ENCODE results near the gene CEP85L. TPM values are rescaled to one million over a fixed set of nuclear protein-coding genes. Genes with fewer than 3 reads are reported as not detected.

The CEP85L gene
- total and polyA plus RNA-seq, 2 of the 13 experiments (the other 11 are each of a cell fraction or from before 2014, with no cell fraction given) = 0.44 to 1.7 TPM

DNA sequence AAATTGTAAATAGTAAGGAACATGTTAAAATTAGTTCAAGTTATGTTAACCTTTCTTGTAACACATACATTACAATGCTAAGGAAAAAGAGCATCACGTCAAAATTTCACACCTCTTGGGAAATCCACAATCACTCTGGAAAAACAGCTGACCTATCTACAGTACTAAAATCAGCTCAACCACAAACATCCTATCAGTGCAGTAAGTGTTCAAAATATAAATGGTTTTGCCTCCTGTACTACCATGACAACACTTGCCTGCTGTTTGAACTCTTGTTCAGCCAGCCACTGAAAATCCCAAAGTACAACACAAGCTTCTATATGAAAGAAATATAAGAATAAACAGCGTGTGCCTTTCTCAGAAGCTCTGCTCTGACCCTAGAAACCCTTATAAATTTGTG, 186.8 kb downstream of the CEP85L start:
- WGBS (ENCODE audit: low lambda C conversion rate) = 66% methylated on average over 2 of the region's 2 CpGs
- H2AFZ ChIP-seq (ENCODE audit: low read length) = no peak overlapping the region
- no peak for FAIRE-seq

DNA sequence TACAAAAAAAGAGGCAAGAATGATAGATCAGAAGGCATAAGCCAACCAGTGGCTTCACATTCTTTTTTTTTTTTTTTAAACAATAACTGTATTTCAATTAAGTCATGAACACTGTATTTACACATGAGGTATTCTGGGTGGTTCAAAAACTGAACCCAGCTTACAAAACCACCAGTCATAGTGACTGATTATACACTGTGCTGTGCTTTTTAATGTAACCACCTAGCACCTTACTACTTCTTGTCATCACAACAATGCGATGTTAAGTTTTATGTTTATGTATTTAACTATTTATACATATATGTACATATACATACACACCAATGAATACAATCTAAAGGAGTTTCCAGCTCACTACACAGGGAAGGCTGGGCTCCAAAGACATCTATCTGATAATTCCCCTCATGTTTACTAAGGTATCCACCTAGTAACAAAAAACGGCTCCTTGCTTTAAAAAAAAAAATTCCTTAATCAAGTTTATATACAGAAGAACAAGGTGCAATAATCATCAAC, 190.4 kb downstream of the CEP85L start:
- ChIA-PET CTCF (ENCODE audit: low intra/inter-chr PET ratio, low total read pairs) (no interaction called here), POLR2A (no interaction called here)
- no peaks in the 10 kb centered on the region for H3K9me3 ChIP-seq (ENCODE audit: low read length)
- H4K20me1 ChIP-seq (ENCODE audit: insufficient read depth, low read length) = no peaks in the 10 kb centered on the region
- FAIRE-seq = no peak
- no peaks in the 10 kb centered on the region for H3K79me2 ChIP-seq (ENCODE audit: insufficient read depth, low read length)
- in situ Hi-C loops (cut with HindIII; ENCODE audit: extremely low pct_ligation_motif_present, low pct_unique_long_range_greater_than_20kb) = no loop called here
- TF ChIP-seq SMAD1 (CRISPR knock-in tag; IDR thresholded peaks at IDR 0.05; ENCODE audit: borderline replicate concordance, low read depth) (no peak), ZNF331 (CRISPR knock-in tag; IDR thresholded peaks at IDR 0.05) (no peak), IRX3 (CRISPR knock-in tag; IDR thresholded peaks at IDR 0.05; ENCODE audit: borderline replicate concordance, low read depth) (no peak), SIX1 (CRISPR knock-in tag; IDR thresholded peaks at IDR 0.05; ENCODE audit: borderline replicate concordance) (no peak), SATB2 (CRISPR knock-in tag; IDR thresholded peaks at IDR 0.05) (no peak), SAP130 (CRISPR knock-in tag; IDR thresholded peaks at IDR 0.05; ENCODE audit: low read depth) (no peak), RBM22 (optimal IDR thresholded peaks at IDR 0.05; ENCODE audit: low read length) (no peak), SRSF4 (IDR thresholded peaks at IDR 0.05; ENCODE audit: low read depth, low read length, poor library complexity, severe bottlenecking) (no peak), SRF (IDR thresholded peaks at IDR 0.05; ENCODE audit: low read depth, low read length) (no peak)
- TF ChIP-seq, protein P1, sequence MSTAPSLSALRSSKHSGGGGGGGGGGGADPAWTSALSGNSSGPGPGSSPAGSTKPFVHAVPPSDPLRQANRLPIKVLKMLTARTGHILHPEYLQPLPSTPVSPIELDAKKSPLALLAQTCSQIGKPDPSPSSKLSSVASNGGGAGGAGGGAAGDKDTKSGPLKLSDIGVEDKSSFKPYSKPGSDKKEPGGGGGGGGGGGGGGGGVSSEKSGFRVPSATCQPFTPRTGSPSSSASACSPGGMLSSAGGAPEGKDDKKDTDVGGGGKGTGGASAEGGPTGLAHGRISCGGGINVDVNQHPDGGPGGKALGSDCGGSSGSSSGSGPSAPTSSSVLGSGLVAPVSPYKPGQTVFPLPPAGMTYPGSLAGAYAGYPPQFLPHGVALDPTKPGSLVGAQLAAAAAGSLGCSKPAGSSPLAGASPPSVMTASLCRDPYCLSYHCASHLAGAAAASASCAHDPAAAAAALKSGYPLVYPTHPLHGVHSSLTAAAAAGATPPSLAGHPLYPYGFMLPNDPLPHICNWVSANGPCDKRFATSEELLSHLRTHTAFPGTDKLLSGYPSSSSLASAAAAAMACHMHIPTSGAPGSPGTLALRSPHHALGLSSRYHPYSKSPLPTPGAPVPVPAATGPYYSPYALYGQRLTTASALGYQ (CRISPR knock-in tag; IDR thresholded peaks at IDR 0.05) = no peak
- TF ChIP-seq, protein P2, sequence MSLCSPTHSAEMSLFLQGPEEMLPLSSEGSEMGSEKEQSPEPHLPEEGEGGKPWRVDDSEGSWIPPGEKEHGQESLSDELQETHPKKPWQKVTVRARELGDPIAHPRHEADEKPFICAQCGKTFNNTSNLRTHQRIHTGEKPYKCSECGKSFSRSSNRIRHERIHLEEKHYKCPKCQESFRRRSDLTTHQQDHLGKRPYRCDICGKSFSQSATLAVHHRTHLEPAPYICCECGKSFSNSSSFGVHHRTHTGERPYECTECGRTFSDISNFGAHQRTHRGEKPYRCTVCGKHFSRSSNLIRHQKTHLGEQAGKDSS (CRISPR knock-in tag; IDR thresholded peaks at IDR 0.05; ENCODE audit: borderline replicate concordance, low read depth) = no peak
- H2AFZ ChIP-seq (ENCODE audit: low read length) = no peak overlapping the region
- BruUV-seq (replicated peaks) = no TSS peak
- no peak overlapping the region for H3K9ac ChIP-seq (ENCODE audit: insufficient read depth, low read depth, low read length)
- no peaks in the 10 kb centered on the region for H3K36me3 ChIP-seq (replicated peaks in 1 of 2; ENCODE audit: control insufficient read depth in 1 of 2, insufficient read depth in 2 of 2, low read length in 2 of 2)
- DNase-seq (ENCODE audit: low spot score) = no peak
- no peak; the same call in 2 of the 3 replicates for ATAC-seq
- no peak overlapping the region for H3K4me3 ChIP-seq (replicated peaks in 1 of 3; ENCODE audit: insufficient read depth in 1 of 3, low read depth in 2 of 3, low read length in 3 of 3)
- peaks cover 10% of the 10 kb centered on the region for H3K4me1 ChIP-seq (ENCODE audit: insufficient read depth, low read length)
- no peak overlapping the region for H3K27ac ChIP-seq (ENCODE audit: extremely low read length, insufficient read depth, low read length)
- 18% methylated on average over 2 of the region's 2 CpGs for WGBS (ENCODE audit: low lambda C conversion rate)
- no peaks in the 10 kb centered on the region for H3K27me3 ChIP-seq (ENCODE audit: control insufficient read depth in 1 of 2, insufficient read depth in 2 of 2, low read length in 2 of 2)
- intact Hi-C loops (cut with micrococcal nuclease; ENCODE audit: unreplicated experiment) = no loop called here
- H3K4me2 ChIP-seq (ENCODE audit: low read depth, low read length) = no peak overlapping the region

More for the DNA sequence above, 186.8 kb downstream of the CEP85L start:
- Histone ChIP-seq H4K20me1 (ENCODE audit: insufficient read depth, low read length) (no peaks in the 10 kb centered on the region), H3K4me2 (ENCODE audit: low read depth, low read length) (no peak overlapping the region), H3K27ac (ENCODE audit: extremely low read length, insufficient read depth, low read length) (no peak overlapping the region), H3K4me3 (replicated peaks in 1 of 3; ENCODE audit: insufficient read depth in 1 of 3, low read depth in 2 of 3, low read length in 3 of 3) (no peak overlapping the region), H3K27me3 (ENCODE audit: control insufficient read depth in 1 of 2, insufficient read depth in 2 of 2, low read length in 2 of 2) (no peaks in the 10 kb centered on the region), H3K9ac (ENCODE audit: insufficient read depth, low read depth, low read length) (no peak overlapping the region), H3K9me3 (ENCODE audit: low read length) (no peaks in the 10 kb centered on the region), H3K4me1 (ENCODE audit: insufficient read depth, low read length) (peaks cover 11% of the 10 kb centered on the region), H3K36me3 (replicated peaks in 1 of 2; ENCODE audit: control insufficient read depth in 1 of 2, insufficient read depth in 2 of 2, low read length in 2 of 2) (no peaks in the 10 kb centered on the region), H3K79me2 (ENCODE audit: insufficient read depth, low read length) (no peaks in the 10 kb centered on the region)
- DNase-seq (ENCODE audit: low spot score) (no peak), ATAC-seq (no peak)
- intact Hi-C loops (cut with micrococcal nuclease; ENCODE audit: unreplicated experiment) = no loop called here
- ChIA-PET POLR2A (no interaction called here), CTCF (ENCODE audit: low intra/inter-chr PET ratio, low total read pairs) (no interaction called here)
- in situ Hi-C loops (cut with HindIII; ENCODE audit: extremely low pct_ligation_motif_present, low pct_unique_long_range_greater_than_20kb) = no loop called here
- no TSS peak for BruUV-seq (replicated peaks)
- no peak for TF ChIP-seq ZNF891 (CRISPR knock-in tag; IDR thresholded peaks at IDR 0.05)
- no peak for TF ChIP-seq THAP11 (CRISPR knock-in tag; IDR thresholded peaks at IDR 0.05)
- TF ChIP-seq BHLHE40 (IDR thresholded peaks at IDR 0.05; ENCODE audit: low read length) = no peak
- no peak for TF ChIP-seq POLR2G (IDR thresholded peaks at IDR 0.05; ENCODE audit: low read depth, low read length)
- TF ChIP-seq ZSCAN12 (CRISPR knock-in tag; IDR thresholded peaks at IDR 0.05) = no peak
- no peak for TF ChIP-seq SMARCC2 (IDR thresholded peaks at IDR 0.05)
- no peak for TF ChIP-seq ARNT2 (CRISPR knock-in tag; IDR thresholded peaks at IDR 0.05; ENCODE audit: low read depth)
- TF ChIP-seq ZNF629 (CRISPR knock-in tag; conservative IDR thresholded peaks at IDR 0.05) = no peak
- no peak for TF ChIP-seq ZNF550 (CRISPR knock-in tag; IDR thresholded peaks at IDR 0.05; ENCODE audit: borderline replicate concordance)
- TF ChIP-seq ZNF589 (CRISPR knock-in tag; conservative IDR thresholded peaks at IDR 0.05) = no peak
- no peak for TF ChIP-seq ZSCAN21 (CRISPR knock-in tag; IDR thresholded peaks at IDR 0.05; ENCODE audit: borderline replicate concordance)
- TF ChIP-seq TAF1 (CRISPR knock-in tag; IDR thresholded peaks at IDR 0.05) = no peak
- no peak for TF ChIP-seq PHB2 (IDR thresholded peaks at IDR 0.05; ENCODE audit: partially characterized antibody)
- no peak for TF ChIP-seq ZNF251 (CRISPR knock-in tag; IDR thresholded peaks at IDR 0.05)

Data from HepG2 (cell line).